GM23248 (cell line): ENCODE data around the gene TMC2.

ENCODE experiments used
- EZH2 ChIP-seq: fragments of 200-600 bp; sonication (generic); IDR thresholded peaks from 2 replicates; pipeline ENCODE4 v1.6.1; 2018; ENCODE audit warnings: antibody characterized with exemption, mild to moderate bottlenecking; ENCODE audit not compliant: insufficient read depth, poor library complexity, severe bottlenecking
- EZH2phosphoT487 ChIP-seq: fragments of 200-600 bp; sonication (generic); IDR thresholded peaks from 2 replicates; pipeline ENCODE4 v1.6.1; 2018; ENCODE audit warnings: antibody characterized with exemption, moderate library complexity, mild to moderate bottlenecking, low read depth; ENCODE audit not compliant: insufficient read depth

DNA sequence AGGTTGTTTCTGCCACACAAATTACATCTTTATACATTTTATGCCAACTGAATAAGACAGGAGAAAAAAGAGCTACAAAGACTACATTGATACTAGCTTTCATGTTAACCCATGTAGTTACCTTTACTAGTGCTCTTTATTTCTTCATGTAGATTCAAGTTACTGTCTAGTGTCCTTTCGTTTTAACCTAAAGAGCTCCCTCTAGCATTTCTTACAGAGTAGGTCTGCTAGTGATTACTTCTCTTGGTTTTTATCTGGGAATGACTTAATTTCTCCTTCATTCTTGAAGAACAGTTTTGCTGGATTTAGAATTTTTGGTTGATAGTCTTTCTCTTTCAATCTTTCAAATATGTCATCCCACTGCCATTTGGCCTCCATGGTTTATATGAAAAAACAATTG, 94.9 kb downstream of the TMC2 start:
- TF ChIP-seq EZH2: no peak
- no peak for TF ChIP-seq EZH2phosphoT487
